Measurements from ENCODE around the gene SMIM28.

DNA sequence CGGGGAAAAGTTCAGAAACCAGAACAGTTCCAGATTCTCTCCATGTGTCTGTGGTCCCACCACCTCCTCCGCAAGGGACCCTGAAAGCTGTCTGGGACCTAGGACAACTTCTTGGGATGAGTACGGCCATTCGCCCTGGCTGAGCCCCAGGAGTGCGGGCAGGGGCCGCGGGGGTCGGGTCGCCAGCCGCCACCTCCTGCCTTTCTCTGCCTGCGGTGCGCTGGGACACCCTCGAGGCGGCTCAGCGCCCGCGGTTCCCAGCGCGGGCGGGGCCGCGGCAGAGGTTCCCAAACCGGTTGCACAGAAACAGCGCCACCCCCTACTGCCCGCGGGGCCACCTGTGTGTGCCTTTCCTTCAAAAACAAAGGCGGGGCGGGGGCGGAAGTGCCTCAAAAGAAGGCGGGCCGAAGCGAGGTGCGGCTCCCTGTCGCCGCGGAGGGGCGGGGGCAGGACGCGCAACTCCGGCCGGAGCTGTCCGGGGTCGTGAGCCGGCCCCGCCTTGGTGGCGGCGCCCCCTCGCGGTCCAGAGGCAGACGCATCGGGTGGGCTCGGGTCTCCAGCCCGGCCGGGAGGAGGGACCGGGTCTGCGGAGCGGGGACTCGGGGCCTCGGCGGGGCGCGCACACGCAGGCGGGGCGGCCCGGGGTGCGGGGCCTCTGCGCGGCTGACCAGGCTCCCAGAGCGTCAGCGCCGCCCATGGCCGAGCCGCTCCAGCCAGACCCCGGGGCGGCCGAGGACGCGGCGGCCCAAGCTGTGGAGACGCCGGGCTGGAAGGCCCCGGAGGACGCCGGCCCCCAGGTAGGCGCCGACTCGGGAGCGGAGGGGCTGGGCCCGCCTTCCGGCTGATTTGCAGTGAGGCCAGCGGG lies 26.3 kb downstream of the SMIM28 start, which contains the start of gene HEBP2:
- TF ChIP-seq POLR2AphosphoS5 (IDR thresholded peaks at IDR 0.05; ENCODE audit: low read depth, low read length) (peak; percentile 63), FOXP2 (optimal IDR thresholded peaks at IDR 0.05; ENCODE audit: borderline replicate concordance, extremely low read depth, extremely low read length, insufficient read depth) (peak; percentile 87), TAF1 (IDR thresholded peaks at IDR 0.05; ENCODE audit: borderline replicate concordance, insufficient read depth, low read length) (no peak), SIN3A (IDR thresholded peaks at IDR 0.05; ENCODE audit: borderline replicate concordance, insufficient read depth, low read length) (peak; percentile 83; the same call in 1 of the 2 replicates)
- TF ChIP-seq, protein P1, sequence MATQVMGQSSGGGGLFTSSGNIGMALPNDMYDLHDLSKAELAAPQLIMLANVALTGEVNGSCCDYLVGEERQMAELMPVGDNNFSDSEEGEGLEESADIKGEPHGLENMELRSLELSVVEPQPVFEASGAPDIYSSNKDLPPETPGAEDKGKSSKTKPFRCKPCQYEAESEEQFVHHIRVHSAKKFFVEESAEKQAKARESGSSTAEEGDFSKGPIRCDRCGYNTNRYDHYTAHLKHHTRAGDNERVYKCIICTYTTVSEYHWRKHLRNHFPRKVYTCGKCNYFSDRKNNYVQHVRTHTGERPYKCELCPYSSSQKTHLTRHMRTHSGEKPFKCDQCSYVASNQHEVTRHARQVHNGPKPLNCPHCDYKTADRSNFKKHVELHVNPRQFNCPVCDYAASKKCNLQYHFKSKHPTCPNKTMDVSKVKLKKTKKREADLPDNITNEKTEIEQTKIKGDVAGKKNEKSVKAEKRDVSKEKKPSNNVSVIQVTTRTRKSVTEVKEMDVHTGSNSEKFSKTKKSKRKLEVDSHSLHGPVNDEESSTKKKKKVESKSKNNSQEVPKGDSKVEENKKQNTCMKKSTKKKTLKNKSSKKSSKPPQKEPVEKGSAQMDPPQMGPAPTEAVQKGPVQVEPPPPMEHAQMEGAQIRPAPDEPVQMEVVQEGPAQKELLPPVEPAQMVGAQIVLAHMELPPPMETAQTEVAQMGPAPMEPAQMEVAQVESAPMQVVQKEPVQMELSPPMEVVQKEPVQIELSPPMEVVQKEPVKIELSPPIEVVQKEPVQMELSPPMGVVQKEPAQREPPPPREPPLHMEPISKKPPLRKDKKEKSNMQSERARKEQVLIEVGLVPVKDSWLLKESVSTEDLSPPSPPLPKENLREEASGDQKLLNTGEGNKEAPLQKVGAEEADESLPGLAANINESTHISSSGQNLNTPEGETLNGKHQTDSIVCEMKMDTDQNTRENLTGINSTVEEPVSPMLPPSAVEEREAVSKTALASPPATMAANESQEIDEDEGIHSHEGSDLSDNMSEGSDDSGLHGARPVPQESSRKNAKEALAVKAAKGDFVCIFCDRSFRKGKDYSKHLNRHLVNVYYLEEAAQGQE (IDR thresholded peaks at IDR 0.05; ENCODE audit: insufficient read depth in 1 of 2, low read depth in 2 of 2, low read length in 2 of 2) = peak in 1 of 2 experiments; percentile 74; a peak in 2 of 4 replicates
